Measurements from ENCODE around the gene ZNF618.

ZNF618 gene

GRCh38 chr9:114086009-114086408 is 209.9 kb downstream of the ZNF618 start:
- no peak for DNase-seq

- no peak for DNase-seq
These were observed 210.5 kb downstream of the ZNF618 start for GRCh38 chr9:114086607-114087006.

- DNase-seq: no peak
These were observed 211.6 kb downstream of the ZNF618 start for GRCh38 chr9:114087721-114088120.

GRCh38 chr9:114088571-114089170 is 212.6 kb downstream of the ZNF618 start:
- no peak for DNase-seq

GRCh38 chr9:114089206-114089840 is 213.2 kb downstream of the ZNF618 start:
- DNase-seq: no peak

GRCh38 chr9:114090798-114091197 is 214.7 kb downstream of the ZNF618 start:
- no peak for DNase-seq

GRCh38 chr9:114091711-114092110 is 215.6 kb downstream of the ZNF618 start:
- no peak for DNase-seq

- no peak for DNase-seq
These were observed 216.2 kb downstream of the ZNF618 start for GRCh38 chr9:114092336-114092735.

GRCh38 chr9:114093031-114093471 is 216.9 kb downstream of the ZNF618 start:
- DNase-seq: no peak

- no peak for DNase-seq
These were observed 217.8 kb downstream of the ZNF618 start for GRCh38 chr9:114093761-114094505.

GRCh38 chr9:114094971-114095370 is 218.9 kb downstream of the ZNF618 start:
- no peak for DNase-seq

GRCh38 chr9:114096041-114096511 is 220.0 kb downstream of the ZNF618 start:
- no peak for DNase-seq

GRCh38 chr9:114096866-114097612 is 220.9 kb downstream of the ZNF618 start:
- DNase-seq: no peak

GRCh38 chr9:114097613-114098020 is 221.5 kb downstream of the ZNF618 start:
- DNase-seq: no peak

GRCh38 chr9:114098021-114098935 is 222.2 kb downstream of the ZNF618 start:
- DNase-seq: no peak

- DNase-seq: no peak
These were observed 223.0 kb downstream of the ZNF618 start, which contains the start of gene KIF12 for GRCh38 chr9:114098936-114099668. TSS of gene KIF12 (minus strand) at chr9:114099292. CDS start at chr9:114099276, 16 bp downstream.

GRCh38 chr9:114099669-114100270 is 223.7 kb downstream of the ZNF618 start:
- DNase-seq: no peak

- no peak for DNase-seq
These were observed 224.4 kb downstream of the ZNF618 start for GRCh38 chr9:114100536-114100935.

- no peak for DNase-seq
These were observed 226.4 kb downstream of the ZNF618 start for GRCh38 chr9:114102484-114102883.

GRCh38 chr9:114105236-114105635 is 229.1 kb downstream of the ZNF618 start:
- DNase-seq: no peak

Measured in stimulated activated naive CD4-positive, alpha-beta T cell treated with Interleukin-2 at 50 U/mL for 16 hours (primary cell).